Vagina (tissue), 2 donors: Measurements from ENCODE around the gene PGBD5. TPM values are rescaled to one million over a fixed set of nuclear protein-coding genes. Genes with fewer than 3 reads are reported as not detected.
A peak's percentile ranks its signal among the peaks of the same experiment; 100 is the strongest.
"Not testable (repeated sequence)": the region's sequence is repeated elsewhere in the genome, so short reads cannot be mapped to it uniquely, and the experiment has no call there.

Experiments
- DNase-seq, 2 donors: peaks; one replicate each; pipeline ENCODE4 v3.0.0-alpha.2; 2017; ENCODE audit errors: extremely low spot score in 2 of 2
- H3K27ac ChIP-seq: fragments of 200-600 bp; sonication (generic); one replicate; pipeline ENCODE4 v1.5.1; 2019
- H3K27me3 ChIP-seq: fragments of 200-600 bp; sonication (generic); one replicate; pipeline ENCODE4 v1.5.1; 2019
- H3K36me3 ChIP-seq, 2 donors: fragments of 200-600 bp; sonication (generic); one replicate each; pipeline ENCODE4 v1.5.1; 2017 to 2019
- H3K4me1 ChIP-seq: fragments of 200-600 bp; sonication (generic); one replicate; pipeline ENCODE4 v1.5.1; 2019
- H3K4me3 ChIP-seq, 2 donors: fragments of 200-600 bp; sonication (generic); 1 replicate in 1 of 2; 2 replicates in 1 of 2; pipeline ENCODE4 v1.5.1; 2016 to 2019
- H3K9me3 ChIP-seq: fragments of 200-600 bp; sonication (generic); one replicate; pipeline ENCODE4 v1.5.1; 2019
- POLR2A ChIP-seq, 2 donors: fragments of 450-650 bp; IDR thresholded peaks; one replicate each; pipeline ENCODE4 v1.6.1; 2017; ENCODE audit warnings: antibody characterized with exemption in 2 of 2, mild to moderate bottlenecking in 2 of 2, moderate library complexity in 2 of 2
- POLR2AphosphoS5 ChIP-seq, 2 donors: sonication (generic); formaldehyde crosslinking; IDR thresholded peaks; one replicate each; pipeline ENCODE4 v1.9.0; 2017; ENCODE audit warnings: antibody characterized with exemption in 2 of 2, mild to moderate bottlenecking in 2 of 2, low read depth in 1 of 2; ENCODE audit not compliant: insufficient read depth in 1 of 2
- intact Hi-C: fragments of 100-400 bp; cut with DNase I; formaldehyde crosslinking; loops from one replicate; pipeline ENCODE4 v1.15.1; 2023
- total RNA-seq: library from RNA; depleted of rRNA; stranded (reverse); fragments of >200 nt; gene quantifications from one replicate; pipeline ENCODE4 v1.2.3, GENCODE V29; 2016
- TF ChIP-seq, protein P1 (sequence below), 3 experiments: fragments of 450-650 bp in 2 of 3; fragments of 200-600 bp in 1 of 3; sonication (generic) in 1 of 3; IDR thresholded peaks; one replicate each; pipeline ENCODE4 v1.5.1; 2017 to 2019; ENCODE audit warnings: antibody characterized with exemption in 3 of 3, mild to moderate bottlenecking in 2 of 3, moderate library complexity in 2 of 3

Gene PGBD5, protein sequence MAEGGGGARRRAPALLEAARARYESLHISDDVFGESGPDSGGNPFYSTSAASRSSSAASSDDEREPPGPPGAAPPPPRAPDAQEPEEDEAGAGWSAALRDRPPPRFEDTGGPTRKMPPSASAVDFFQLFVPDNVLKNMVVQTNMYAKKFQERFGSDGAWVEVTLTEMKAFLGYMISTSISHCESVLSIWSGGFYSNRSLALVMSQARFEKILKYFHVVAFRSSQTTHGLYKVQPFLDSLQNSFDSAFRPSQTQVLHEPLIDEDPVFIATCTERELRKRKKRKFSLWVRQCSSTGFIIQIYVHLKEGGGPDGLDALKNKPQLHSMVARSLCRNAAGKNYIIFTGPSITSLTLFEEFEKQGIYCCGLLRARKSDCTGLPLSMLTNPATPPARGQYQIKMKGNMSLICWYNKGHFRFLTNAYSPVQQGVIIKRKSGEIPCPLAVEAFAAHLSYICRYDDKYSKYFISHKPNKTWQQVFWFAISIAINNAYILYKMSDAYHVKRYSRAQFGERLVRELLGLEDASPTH
- total RNA-seq, result 0.98 TPM

- Histone ChIP-seq H3K27ac (no peak within 1 kb of the TSS), H3K4me3 (peak within 1 kb of the TSS; percentile 53 to 63), H3K36me3 (no peaks in the 10 kb centered on the region), H3K9me3 (no peaks in the 10 kb centered on the region), H3K4me1 (peaks cover 31% of the 10 kb centered on the region), H3K27me3 (no peaks in the 10 kb centered on the region)
- intact Hi-C loops, result no loop called here
- DNase-seq, result no peak
- TF ChIP-seq POLR2A (IDR thresholded peaks at IDR 0.05), result no peak
- no peak for TF ChIP-seq POLR2AphosphoS5 (IDR thresholded peaks at IDR 0.05; ENCODE audit: insufficient read depth in 1 of 2, low read depth in 1 of 2)
- TF ChIP-seq, protein P1, sequence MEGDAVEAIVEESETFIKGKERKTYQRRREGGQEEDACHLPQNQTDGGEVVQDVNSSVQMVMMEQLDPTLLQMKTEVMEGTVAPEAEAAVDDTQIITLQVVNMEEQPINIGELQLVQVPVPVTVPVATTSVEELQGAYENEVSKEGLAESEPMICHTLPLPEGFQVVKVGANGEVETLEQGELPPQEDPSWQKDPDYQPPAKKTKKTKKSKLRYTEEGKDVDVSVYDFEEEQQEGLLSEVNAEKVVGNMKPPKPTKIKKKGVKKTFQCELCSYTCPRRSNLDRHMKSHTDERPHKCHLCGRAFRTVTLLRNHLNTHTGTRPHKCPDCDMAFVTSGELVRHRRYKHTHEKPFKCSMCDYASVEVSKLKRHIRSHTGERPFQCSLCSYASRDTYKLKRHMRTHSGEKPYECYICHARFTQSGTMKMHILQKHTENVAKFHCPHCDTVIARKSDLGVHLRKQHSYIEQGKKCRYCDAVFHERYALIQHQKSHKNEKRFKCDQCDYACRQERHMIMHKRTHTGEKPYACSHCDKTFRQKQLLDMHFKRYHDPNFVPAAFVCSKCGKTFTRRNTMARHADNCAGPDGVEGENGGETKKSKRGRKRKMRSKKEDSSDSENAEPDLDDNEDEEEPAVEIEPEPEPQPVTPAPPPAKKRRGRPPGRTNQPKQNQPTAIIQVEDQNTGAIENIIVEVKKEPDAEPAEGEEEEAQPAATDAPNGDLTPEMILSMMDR (IDR thresholded peaks at IDR 0.05), result no peak
These were observed at the start of gene PGBD5 for GRCh38 chr1:230426246-230427093. Gene PGBD5, minus strand, starts transcription at chr1:230426332. Its CDS starts 404 bp downstream, at chr1:230425928.

DNA sequence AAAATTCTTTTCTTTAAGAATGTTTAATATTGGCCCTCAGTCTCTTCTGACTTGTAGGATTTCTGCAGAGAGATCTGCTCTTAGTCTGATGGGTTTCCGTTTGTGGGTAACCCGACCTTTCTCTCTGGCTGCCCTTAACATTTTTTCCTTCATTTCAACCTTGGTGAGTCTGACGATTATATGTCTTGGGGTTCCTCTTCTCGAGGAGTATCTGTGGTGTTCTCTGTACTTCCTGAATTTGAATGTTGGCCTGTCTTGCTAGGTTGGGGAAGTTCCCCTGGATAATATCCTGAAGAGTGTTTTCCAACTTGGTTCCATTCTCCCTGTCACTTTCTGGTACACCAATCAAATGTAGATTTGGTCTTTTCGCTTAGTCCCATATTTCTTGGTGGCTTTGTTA, 48.8 kb upstream of the PGBD5 start:
- intact Hi-C loops, H3K9me3 ChIP-seq, H3K27me3 ChIP-seq, H3K36me3 ChIP-seq, DNase-seq, H3K27ac ChIP-seq, H3K4me1 ChIP-seq, H3K4me3 ChIP-seq: not testable (repeated sequence)

- H3K4me3 ChIP-seq, H3K9me3 ChIP-seq, H3K27ac ChIP-seq, H3K36me3 ChIP-seq, H3K27me3 ChIP-seq, DNase-seq, intact Hi-C loops, H3K4me1 ChIP-seq: not testable (repeated sequence)
These were observed 44.6 kb upstream of the PGBD5 start for GRCh38 chr1:230470750-230471149.

GRCh38 chr1:230469271-230469670, 43.1 kb upstream of the PGBD5 start:
- Histone ChIP-seq H3K27me3 (no peaks in the 10 kb centered on the region), H3K9me3 (no peaks in the 10 kb centered on the region), H3K4me1 (no peaks in the 10 kb centered on the region), H3K27ac (no peak overlapping the region), H3K36me3 (no peaks in the 10 kb centered on the region), H3K4me3 (no peak overlapping the region)
- intact Hi-C loops, result no loop called here
- DNase-seq, result no peak
- TF ChIP-seq, protein P1 (IDR thresholded peaks at IDR 0.05), result no peak
- no peak for TF ChIP-seq POLR2A (IDR thresholded peaks at IDR 0.05)
- no peak for TF ChIP-seq POLR2AphosphoS5 (IDR thresholded peaks at IDR 0.05; ENCODE audit: insufficient read depth in 1 of 2, low read depth in 1 of 2)

DNA sequence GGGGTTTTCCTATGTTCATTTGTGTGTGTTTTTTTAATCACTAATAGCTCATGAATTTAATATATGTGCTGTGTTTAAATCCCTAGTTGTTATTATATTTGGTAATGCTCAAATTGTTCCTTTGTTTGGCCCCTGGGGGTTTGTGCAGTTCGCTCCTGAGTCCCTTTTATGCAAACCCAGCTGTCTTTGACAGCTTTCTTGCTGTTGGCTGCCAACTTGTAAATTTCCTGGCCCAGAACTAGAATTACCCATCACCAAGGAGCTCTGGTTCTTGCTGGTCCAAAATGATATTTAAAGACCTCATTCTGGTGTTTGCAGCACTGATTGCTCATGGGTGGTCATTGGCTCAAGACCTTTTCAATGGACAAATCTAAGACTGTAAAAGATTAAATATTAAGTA, 39.6 kb upstream of the PGBD5 start:
- DNase-seq, result no peak
- Histone ChIP-seq H3K27ac (no peak overlapping the region), H3K27me3 (no peaks in the 10 kb centered on the region), H3K4me3 (no peak overlapping the region), H3K9me3 (no peaks in the 10 kb centered on the region), H3K4me1 (no peaks in the 10 kb centered on the region), H3K36me3 (no peaks in the 10 kb centered on the region)
- TF ChIP-seq, protein P1 (IDR thresholded peaks at IDR 0.05), result no peak
- TF ChIP-seq POLR2A (IDR thresholded peaks at IDR 0.05) (no peak), POLR2AphosphoS5 (IDR thresholded peaks at IDR 0.05; ENCODE audit: insufficient read depth in 1 of 2, low read depth in 1 of 2) (no peak)
- intact Hi-C loops, result no loop called here
